ENCODE measurements around the gene DLG2.

Gene DLG2

DNA sequence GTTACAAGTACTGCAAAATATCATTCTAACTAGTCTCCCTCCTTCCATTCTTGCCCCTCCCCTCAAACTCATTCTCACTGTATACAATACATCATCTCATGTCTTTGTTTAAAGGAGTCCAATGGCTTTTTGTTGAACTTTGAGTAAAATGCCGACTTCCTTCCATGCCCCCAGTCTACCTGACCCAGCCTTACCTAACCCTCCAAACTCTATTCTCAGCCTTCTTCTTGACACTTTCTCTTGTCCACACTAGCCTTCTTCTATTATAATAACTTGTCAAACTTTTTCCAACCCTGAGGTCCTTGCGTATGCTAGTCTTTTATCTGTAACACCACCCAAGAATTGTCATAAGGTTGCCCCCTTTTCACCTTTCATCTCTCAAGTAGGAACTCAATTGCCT is 1329.6 kb downstream of the DLG2 start:
- ChIA-PET CTCF (no interaction called here), POLR2A (no interaction called here)
- DNase-seq (ENCODE audit: low read depth, low spot score) = no peak
- no peak overlapping the region for H3K4me3 ChIP-seq (ENCODE audit: low read depth, low read length)
- TF ChIP-seq, protein P1, sequence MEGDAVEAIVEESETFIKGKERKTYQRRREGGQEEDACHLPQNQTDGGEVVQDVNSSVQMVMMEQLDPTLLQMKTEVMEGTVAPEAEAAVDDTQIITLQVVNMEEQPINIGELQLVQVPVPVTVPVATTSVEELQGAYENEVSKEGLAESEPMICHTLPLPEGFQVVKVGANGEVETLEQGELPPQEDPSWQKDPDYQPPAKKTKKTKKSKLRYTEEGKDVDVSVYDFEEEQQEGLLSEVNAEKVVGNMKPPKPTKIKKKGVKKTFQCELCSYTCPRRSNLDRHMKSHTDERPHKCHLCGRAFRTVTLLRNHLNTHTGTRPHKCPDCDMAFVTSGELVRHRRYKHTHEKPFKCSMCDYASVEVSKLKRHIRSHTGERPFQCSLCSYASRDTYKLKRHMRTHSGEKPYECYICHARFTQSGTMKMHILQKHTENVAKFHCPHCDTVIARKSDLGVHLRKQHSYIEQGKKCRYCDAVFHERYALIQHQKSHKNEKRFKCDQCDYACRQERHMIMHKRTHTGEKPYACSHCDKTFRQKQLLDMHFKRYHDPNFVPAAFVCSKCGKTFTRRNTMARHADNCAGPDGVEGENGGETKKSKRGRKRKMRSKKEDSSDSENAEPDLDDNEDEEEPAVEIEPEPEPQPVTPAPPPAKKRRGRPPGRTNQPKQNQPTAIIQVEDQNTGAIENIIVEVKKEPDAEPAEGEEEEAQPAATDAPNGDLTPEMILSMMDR (IDR thresholded peaks at IDR 0.05; ENCODE audit: insufficient read depth, low read length, missing control alignments) = no peak

DNA sequence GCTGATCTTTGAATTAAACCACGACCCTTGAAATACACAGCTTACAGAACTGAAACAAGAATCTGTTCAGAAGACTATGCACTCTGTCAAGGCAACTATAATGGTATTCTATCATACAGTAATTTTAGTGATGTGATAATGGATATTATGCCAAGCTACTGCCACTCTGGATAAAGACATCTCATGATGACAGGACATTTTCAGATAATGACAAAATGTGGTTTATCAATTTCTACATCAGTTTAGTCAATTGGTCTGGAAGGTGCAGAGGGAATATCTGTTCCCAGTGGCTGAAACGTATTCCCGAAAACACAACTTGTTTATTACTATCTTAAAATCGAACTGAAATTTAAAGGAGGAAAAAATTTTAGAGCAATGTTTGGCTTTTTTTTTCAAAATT is 1331.3 kb downstream of the DLG2 start:
- CTCF ChIA-PET = no interaction called here

DNA sequence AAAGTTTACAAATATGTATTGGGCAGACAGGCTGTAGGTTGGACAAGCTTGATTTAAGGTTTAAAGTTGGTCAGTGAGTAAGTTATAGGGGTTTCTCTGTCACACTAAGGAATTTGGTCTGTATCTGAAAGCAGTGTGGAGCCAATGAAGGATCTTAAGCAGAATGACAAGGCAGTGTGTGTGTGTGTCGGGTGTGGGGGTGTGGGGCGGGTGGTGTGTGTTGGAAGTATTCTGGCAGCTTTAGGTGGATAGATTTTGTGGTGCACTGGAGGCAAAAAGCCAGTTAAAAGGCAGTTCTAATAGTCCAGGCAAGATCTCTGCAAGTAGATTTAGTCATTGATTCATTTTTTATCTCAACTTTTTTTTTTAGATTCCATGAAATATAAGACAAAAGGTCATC is 1334.2 kb downstream of the DLG2 start:
- H3K4me3 ChIP-seq (ENCODE audit: low read depth, low read length) = no peak overlapping the region
- DNase-seq (ENCODE audit: low read depth, low spot score) = no peak
- ChIA-PET POLR2A (no interaction called here), CTCF (no interaction called here)
- TF ChIP-seq, protein P1 (IDR thresholded peaks at IDR 0.05; ENCODE audit: insufficient read depth, low read length, missing control alignments) = no peak

More for the DNA sequence above, 1331.3 kb downstream of the DLG2 start:
- no peak overlapping the region for H3K4me3 ChIP-seq (ENCODE audit: low read depth, low read length)
- POLR2A ChIA-PET = no interaction called here
- no peak for DNase-seq (ENCODE audit: low read depth, low spot score)
- TF ChIP-seq, protein P1 (IDR thresholded peaks at IDR 0.05; ENCODE audit: insufficient read depth, low read length, missing control alignments) = no peak

DNA sequence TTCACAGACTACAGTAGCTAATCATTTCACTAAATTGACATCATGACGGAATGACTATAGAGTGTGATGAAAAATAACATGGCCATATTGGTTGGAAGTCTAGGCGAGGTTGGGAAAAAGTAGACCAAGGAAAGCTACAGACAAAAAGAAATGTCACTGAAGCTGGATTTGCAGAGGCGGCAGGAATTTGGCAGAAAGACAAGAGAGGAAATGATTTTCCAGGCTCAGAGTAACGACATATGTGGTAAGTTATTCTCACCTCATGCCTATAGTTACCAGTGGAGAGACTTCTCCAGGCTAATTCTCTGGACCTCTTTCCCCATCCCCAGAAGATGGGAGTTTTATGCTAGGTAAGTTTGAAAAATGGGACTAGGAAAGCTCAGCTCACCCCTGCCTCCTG is 1335.1 kb downstream of the DLG2 start:
- CTCF ChIA-PET = interaction anchor here (1.2 kb wide), 1 partner anchor 8 kb away, joined by 3 read pairs; no protein-coding TSS in a partner anchor
- TF ChIP-seq, protein P1 (IDR thresholded peaks at IDR 0.05; ENCODE audit: insufficient read depth, low read length, missing control alignments) = no peak
- H3K4me3 ChIP-seq (ENCODE audit: low read depth, low read length) = no peak overlapping the region
- POLR2A ChIA-PET = no interaction called here
- no peak for DNase-seq (ENCODE audit: low read depth, low spot score)

DNA sequence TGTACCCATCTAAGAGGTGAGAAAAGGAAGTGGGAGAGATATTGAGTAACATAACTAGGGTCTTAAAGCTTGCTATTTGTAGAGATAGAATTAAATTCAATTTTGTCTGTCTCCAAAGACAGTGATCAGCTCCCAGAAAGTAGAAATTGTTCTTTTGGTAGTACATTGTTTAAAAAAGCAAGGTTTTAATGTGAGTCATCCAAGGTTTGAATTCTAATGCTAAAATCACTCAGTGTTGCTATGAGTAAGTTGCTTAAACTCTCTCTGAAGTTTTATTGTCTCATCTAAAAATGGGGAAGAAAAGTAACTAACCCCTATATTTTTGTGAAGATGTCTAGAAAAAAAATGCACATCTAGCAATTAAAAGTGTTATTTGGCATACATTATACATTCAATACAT is 1336.5 kb downstream of the DLG2 start:
- ChIA-PET POLR2A (no interaction called here), CTCF (interaction anchor here (1.2 kb wide), 1 partner anchor 10 kb away, joined by 3 read pairs; no protein-coding TSS in a partner anchor)
- no peak overlapping the region for H3K4me3 ChIP-seq (ENCODE audit: low read depth, low read length)
- DNase-seq (ENCODE audit: low read depth, low spot score) = no peak
- TF ChIP-seq, protein P1 (IDR thresholded peaks at IDR 0.05; ENCODE audit: insufficient read depth, low read length, missing control alignments) = no peak

DNA sequence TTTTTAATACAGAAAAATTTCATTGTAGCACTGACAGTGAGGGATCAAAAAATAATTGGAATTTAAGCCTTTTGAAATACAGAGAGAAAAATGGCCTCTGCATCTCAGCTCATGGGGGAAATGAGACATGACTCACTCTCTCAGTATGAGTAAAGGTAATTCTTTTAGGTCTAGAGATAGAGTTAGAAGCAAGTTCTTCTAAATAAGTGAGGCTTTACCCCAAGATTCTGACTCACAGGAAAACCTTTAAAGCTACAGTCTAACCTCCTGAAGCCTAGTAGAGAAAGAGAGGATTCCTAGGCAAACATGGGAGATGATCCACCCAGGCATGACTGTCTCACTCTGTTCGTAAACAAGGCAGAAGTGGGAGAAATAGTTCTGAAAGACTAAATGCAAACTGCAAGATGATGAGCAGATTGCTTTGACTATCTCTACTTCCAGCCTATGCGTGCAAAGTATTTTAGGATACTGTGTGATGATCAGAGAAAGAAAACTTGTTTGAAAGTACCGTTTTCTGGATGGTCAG is 1337.7 kb downstream of the DLG2 start:
- no peak overlapping the region for H3K4me3 ChIP-seq (ENCODE audit: low read depth, low read length)
- peak; percentile 24 for DNase-seq (ENCODE audit: low read depth, low spot score)
- TF ChIP-seq, protein P1 (IDR thresholded peaks at IDR 0.05; ENCODE audit: insufficient read depth, low read length, missing control alignments) = no peak
- ChIA-PET CTCF (interaction anchor here (1.3 kb wide), 1 partner anchor 10 kb away, joined by 3 read pairs; no protein-coding TSS in a partner anchor), POLR2A (no interaction called here)
